ENCODE measurements around the gene KLHDC8A. TPM values are rescaled to one million over a fixed set of nuclear protein-coding genes. Genes with fewer than 3 reads are reported as not detected.

Gene KLHDC8A
- total RNA-seq, 6 experiments from 2014 or later, result 0.22 to 0.44 TPM; not detected in 4

- Histone ChIP-seq H3K27me3 (no peaks in the 10 kb centered on the region), H3K4me1 (peaks cover 0 to 2% (median 0%) of the 10 kb centered on the region in 4 donors), H3K27ac (no peak overlapping the region), H3K9me3 (no peaks in the 10 kb centered on the region), H3K4me3 (no peak overlapping the region), H3K36me3 (no peaks in the 10 kb centered on the region)
- DNase-seq (no peak), ATAC-seq (no peak)
- 48% methylated on average over 2 of the region's 2 CpGs for WGBS (ENCODE audit: insufficient coverage, low coverage, low lambda C conversion rate, missing lambda C conversion rate)
- no peak for TF ChIP-seq POLR2A (IDR thresholded peaks at IDR 0.05)
- TF ChIP-seq, protein P1, sequence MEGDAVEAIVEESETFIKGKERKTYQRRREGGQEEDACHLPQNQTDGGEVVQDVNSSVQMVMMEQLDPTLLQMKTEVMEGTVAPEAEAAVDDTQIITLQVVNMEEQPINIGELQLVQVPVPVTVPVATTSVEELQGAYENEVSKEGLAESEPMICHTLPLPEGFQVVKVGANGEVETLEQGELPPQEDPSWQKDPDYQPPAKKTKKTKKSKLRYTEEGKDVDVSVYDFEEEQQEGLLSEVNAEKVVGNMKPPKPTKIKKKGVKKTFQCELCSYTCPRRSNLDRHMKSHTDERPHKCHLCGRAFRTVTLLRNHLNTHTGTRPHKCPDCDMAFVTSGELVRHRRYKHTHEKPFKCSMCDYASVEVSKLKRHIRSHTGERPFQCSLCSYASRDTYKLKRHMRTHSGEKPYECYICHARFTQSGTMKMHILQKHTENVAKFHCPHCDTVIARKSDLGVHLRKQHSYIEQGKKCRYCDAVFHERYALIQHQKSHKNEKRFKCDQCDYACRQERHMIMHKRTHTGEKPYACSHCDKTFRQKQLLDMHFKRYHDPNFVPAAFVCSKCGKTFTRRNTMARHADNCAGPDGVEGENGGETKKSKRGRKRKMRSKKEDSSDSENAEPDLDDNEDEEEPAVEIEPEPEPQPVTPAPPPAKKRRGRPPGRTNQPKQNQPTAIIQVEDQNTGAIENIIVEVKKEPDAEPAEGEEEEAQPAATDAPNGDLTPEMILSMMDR (IDR thresholded peaks at IDR 0.05), result no peak
- intact Hi-C loops (cut with DNase I), result loop anchor here in 1 of 2 donors (10.0 kb wide), 1 partner anchor 195 kb away; no protein-coding TSS in a partner anchor
These were observed 26.6 kb downstream of the KLHDC8A start for GRCh38 chr1:205330150-205330549.

- intact Hi-C loops (cut with DNase I), result loop anchor here (5.0 to 10.0 kb wide), 2 partner anchors 57 to 195 kb away; no protein-coding TSS in a partner anchor
- no peak overlapping the region for H3K27ac ChIP-seq
- ATAC-seq, result no peak
- DNase-seq, result no peak
- no peaks in the 10 kb centered on the region for H3K9me3 ChIP-seq
- H3K4me3 ChIP-seq, result no peak overlapping the region
- TF ChIP-seq, protein P1 (IDR thresholded peaks at IDR 0.05), result no peak
- no peak for TF ChIP-seq POLR2A (IDR thresholded peaks at IDR 0.05)
- peaks cover 0 to 5% (median 0%) of the 10 kb centered on the region in 4 donors for H3K4me1 ChIP-seq
- no CpG with 5 or more reads among the region's 5 CpGs for WGBS (ENCODE audit: insufficient coverage, low coverage, low lambda C conversion rate, missing lambda C conversion rate)
- no peaks in the 10 kb centered on the region for H3K27me3 ChIP-seq
- no peaks in the 10 kb centered on the region for H3K36me3 ChIP-seq
These were observed 27.0 kb downstream of the KLHDC8A start for GRCh38 chr1:205329719-205330118.

GRCh38 chr1:205328476-205328875 lies 28.2 kb downstream of the KLHDC8A start:
- ATAC-seq (no peak), DNase-seq (no peak)
- Histone ChIP-seq H3K36me3 (no peaks in the 10 kb centered on the region), H3K9me3 (no peaks in the 10 kb centered on the region), H3K4me3 (no peak overlapping the region), H3K4me1 (peaks cover 0 to 5% (median 0%) of the 10 kb centered on the region in 4 donors), H3K27me3 (no peaks in the 10 kb centered on the region), H3K27ac (no peak overlapping the region)
- intact Hi-C loops (cut with DNase I), result loop anchor here in 1 of 2 donors (5.0 kb wide), 1 partner anchor 56 kb away; no protein-coding TSS in a partner anchor
- TF ChIP-seq POLR2A (IDR thresholded peaks at IDR 0.05), result no peak
- TF ChIP-seq, protein P1 (IDR thresholded peaks at IDR 0.05), result no peak
- WGBS (ENCODE audit: insufficient coverage, low coverage, low lambda C conversion rate, missing lambda C conversion rate), result 73% methylated on average over 2 of the region's 4 CpGs

DNA sequence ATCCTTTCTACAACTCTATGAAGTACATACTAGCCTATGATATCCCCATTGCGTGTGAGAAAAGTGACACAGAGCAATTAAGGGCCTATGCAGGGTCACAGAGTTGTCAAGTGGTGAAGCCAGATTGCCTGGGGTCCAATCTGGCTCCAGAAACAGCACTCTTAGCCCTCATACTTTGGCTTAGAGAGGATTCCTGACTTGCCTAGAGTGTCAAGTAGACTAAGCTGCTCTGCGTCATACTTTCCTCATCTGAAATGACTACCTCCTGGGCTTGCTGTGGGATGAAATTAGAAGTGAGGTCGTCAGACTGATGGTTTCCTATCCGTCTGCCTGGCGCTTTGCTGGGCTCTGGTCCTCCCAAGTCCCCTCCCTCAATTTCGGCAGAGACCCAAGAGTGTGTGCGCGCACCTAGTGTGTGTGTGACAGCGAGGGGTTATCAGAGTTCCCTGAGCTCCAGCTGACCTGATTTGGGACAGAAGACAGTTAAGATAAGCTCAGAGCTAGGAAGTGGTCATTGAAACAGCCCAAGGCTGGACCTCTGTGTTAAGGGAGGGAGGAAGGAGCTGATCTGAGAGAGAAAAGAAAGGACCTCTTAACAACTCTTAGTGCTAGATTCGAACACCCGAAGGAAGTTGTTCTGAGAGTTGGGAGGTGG lies 29.8 kb downstream of the KLHDC8A start:
- Histone ChIP-seq H3K4me3 (no peak overlapping the region), H3K4me1 (peaks cover 0 to 12% (median 0%) of the 10 kb centered on the region in 4 donors), H3K27ac (no peak overlapping the region), H3K9me3 (no peaks in the 10 kb centered on the region), H3K27me3 (no peaks in the 10 kb centered on the region), H3K36me3 (no peaks in the 10 kb centered on the region)
- DNase-seq (no peak), ATAC-seq (no peak)
- intact Hi-C loops (cut with DNase I), result loop anchor here (2.0 to 5.0 kb wide), 2 partner anchors 54 to 55 kb away; no protein-coding TSS in a partner anchor
- TF ChIP-seq, protein P1 (IDR thresholded peaks at IDR 0.05), result no peak
- TF ChIP-seq POLR2A (IDR thresholded peaks at IDR 0.05), result no peak
- WGBS (ENCODE audit: insufficient coverage, low coverage, low lambda C conversion rate, missing lambda C conversion rate), result 61% methylated on average over 11 of the region's 11 CpGs
